Stomach (tissue), 4 donors: ENCODE results near the gene ABCB9.

Experiments
- EP300 ChIP-seq: sonication (generic); formaldehyde crosslinking; IDR thresholded peaks from one replicate; pipeline ENCODE4 v1.6.1; 2017; ENCODE audit warnings: antibody characterized with exemption
- TF ChIP-seq, protein P1 (sequence below), 7 experiments: fragments of 450-650 bp in 4 of 7; fragments of 200-600 bp in 3 of 7; sonication (generic) in 3 of 7; IDR thresholded peaks; one replicate each; pipeline ENCODE4 v1.5.1; 2016 to 2019; ENCODE audit warnings: antibody characterized with exemption in 7 of 7, control low read depth in 2 of 7, mild to moderate bottlenecking in 1 of 7

- TF ChIP-seq EP300: no peak
- TF ChIP-seq, protein P1, sequence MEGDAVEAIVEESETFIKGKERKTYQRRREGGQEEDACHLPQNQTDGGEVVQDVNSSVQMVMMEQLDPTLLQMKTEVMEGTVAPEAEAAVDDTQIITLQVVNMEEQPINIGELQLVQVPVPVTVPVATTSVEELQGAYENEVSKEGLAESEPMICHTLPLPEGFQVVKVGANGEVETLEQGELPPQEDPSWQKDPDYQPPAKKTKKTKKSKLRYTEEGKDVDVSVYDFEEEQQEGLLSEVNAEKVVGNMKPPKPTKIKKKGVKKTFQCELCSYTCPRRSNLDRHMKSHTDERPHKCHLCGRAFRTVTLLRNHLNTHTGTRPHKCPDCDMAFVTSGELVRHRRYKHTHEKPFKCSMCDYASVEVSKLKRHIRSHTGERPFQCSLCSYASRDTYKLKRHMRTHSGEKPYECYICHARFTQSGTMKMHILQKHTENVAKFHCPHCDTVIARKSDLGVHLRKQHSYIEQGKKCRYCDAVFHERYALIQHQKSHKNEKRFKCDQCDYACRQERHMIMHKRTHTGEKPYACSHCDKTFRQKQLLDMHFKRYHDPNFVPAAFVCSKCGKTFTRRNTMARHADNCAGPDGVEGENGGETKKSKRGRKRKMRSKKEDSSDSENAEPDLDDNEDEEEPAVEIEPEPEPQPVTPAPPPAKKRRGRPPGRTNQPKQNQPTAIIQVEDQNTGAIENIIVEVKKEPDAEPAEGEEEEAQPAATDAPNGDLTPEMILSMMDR (IDR thresholded peaks at IDR 0.05): no peak
Observed at GRCh38 chr12:122928404-122929147, 37.7 kb downstream of the ABCB9 start.
